ENCODE data around the gene C18orf63. TPM values are rescaled to one million over a fixed set of nuclear protein-coding genes. Genes with fewer than 3 reads are reported as not detected.

C18orf63 gene
- total RNA-seq, 2 experiments from 2014 or later: not detected

- peak overlapping the region; percentile 48 for H3K27ac Mint-ChIP-seq
- peak; percentile 26 for DNase-seq
- peaks cover 5% of the 10 kb centered on the region for H3K27me3 Mint-ChIP-seq
- H3K36me3 Mint-ChIP-seq (ENCODE audit: low read depth): no peaks in the 10 kb centered on the region
- CTCF ChIA-PET: interaction anchor here (1.8 kb wide), 1 partner anchor 116 kb away, joined by 7 read pairs; no protein-coding TSS in a partner anchor
- no peak overlapping the region for H3K4me3 Mint-ChIP-seq
- peaks cover 26% of the 10 kb centered on the region for H3K4me1 Mint-ChIP-seq
- POLR2A ChIA-PET: interaction anchor here (1.2 to 2.4 kb wide), 3 partner anchors 11 to 119 kb away, joined by 4 to 22 read pairs (median 5); partner anchors contain the start of gene CNDP2
- no peaks in the 10 kb centered on the region for H3K9me3 Mint-ChIP-seq
Measured at GRCh38 chr18:74378179-74378682, 62.6 kb downstream of the C18orf63 start.

- Mint-ChIP-seq H3K27ac (no peak overlapping the region), H3K4me3 (no peak overlapping the region), H3K9me3 (no peaks in the 10 kb centered on the region), H3K36me3 (ENCODE audit: low read depth) (no peaks in the 10 kb centered on the region), H3K27me3 (peaks cover 2% of the 10 kb centered on the region), H3K4me1 (peaks cover 15% of the 10 kb centered on the region)
- DNase-seq: no peak
- ChIA-PET POLR2A (no interaction called here), CTCF (no interaction called here)
Measured at GRCh38 chr18:74380916-74381315, 65.3 kb downstream of the C18orf63 start.

GRCh38 chr18:74381621-74382295 is 66.1 kb downstream of the C18orf63 start:
- H3K27me3 Mint-ChIP-seq: peaks cover 2% of the 10 kb centered on the region
- H3K36me3 Mint-ChIP-seq (ENCODE audit: low read depth): no peaks in the 10 kb centered on the region
- no peak overlapping the region for H3K27ac Mint-ChIP-seq
- DNase-seq: no peak
- ChIA-PET POLR2A (interaction anchor here (1.0 kb wide), 1 partner anchor 8 kb away, joined by 3 read pairs; no protein-coding TSS in a partner anchor), CTCF (no interaction called here)
- H3K4me1 Mint-ChIP-seq: peaks cover 12% of the 10 kb centered on the region
- H3K9me3 Mint-ChIP-seq: no peaks in the 10 kb centered on the region
- H3K4me3 Mint-ChIP-seq: no peak overlapping the region

DNA sequence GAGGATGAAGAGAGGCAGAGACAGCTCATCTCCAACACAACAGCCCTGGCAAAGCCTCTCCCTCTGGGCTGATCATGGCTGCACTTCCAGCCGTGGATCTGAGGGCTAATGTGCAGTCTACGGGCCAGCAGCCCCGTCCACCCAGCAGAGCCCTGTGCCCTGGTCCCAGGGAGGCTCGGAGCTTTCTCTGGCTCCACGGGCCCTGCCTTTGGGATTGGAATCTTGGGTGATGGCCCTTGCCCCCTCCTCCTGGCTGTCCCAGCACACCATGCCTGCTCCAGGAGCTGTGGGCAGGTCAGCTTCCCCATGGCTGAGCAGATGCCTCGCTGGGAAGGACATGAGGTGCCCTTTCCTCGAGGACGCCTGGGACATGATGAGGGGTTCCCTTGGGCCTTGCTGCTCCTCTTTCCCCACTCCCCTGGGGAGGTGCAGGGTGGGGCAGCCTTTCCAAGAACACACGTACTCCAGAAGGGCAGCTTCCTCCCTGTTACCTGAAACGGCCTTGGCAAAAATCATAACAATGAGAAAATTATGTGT is 66.9 kb downstream of the C18orf63 start:
- Mint-ChIP-seq H3K4me1 (peaks cover 12% of the 10 kb centered on the region), H3K36me3 (ENCODE audit: low read depth) (no peaks in the 10 kb centered on the region), H3K27me3 (peaks cover 6% of the 10 kb centered on the region), H3K4me3 (no peak overlapping the region), H3K9me3 (no peaks in the 10 kb centered on the region), H3K27ac (no peak overlapping the region)
- no peak for DNase-seq
- CTCF ChIA-PET: no interaction called here
- POLR2A ChIA-PET: interaction anchor here (1.0 kb wide), 1 partner anchor 9 kb away, joined by 3 read pairs; no protein-coding TSS in a partner anchor

DNA sequence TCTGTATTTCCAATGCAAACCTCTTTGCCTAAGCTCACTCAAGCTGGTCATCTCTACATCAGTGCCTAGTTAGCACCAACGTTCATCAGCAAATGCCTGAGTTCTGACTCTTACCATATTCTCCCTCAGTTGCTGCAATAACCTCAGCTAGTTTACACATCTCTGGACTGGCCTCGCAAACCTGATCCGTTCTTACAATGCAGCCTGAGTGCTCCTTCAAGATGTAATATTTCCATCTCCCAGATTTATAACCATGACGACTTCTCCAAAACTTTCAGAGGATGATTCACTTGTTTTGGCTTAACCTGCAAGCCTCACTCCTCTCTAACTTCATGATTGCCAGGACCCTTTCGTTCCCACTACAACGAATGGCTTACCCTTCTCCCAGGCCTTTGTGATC is 71.7 kb downstream of the C18orf63 start:
- CTCF ChIA-PET: no interaction called here
- Mint-ChIP-seq H3K4me1 (peaks cover 3% of the 10 kb centered on the region), H3K36me3 (ENCODE audit: low read depth) (no peaks in the 10 kb centered on the region), H3K27ac (no peak overlapping the region), H3K4me3 (no peak overlapping the region), H3K9me3 (no peaks in the 10 kb centered on the region), H3K27me3 (peaks cover 11% of the 10 kb centered on the region)
- no peak for DNase-seq
- POLR2A ChIA-PET: no interaction called here

DNA sequence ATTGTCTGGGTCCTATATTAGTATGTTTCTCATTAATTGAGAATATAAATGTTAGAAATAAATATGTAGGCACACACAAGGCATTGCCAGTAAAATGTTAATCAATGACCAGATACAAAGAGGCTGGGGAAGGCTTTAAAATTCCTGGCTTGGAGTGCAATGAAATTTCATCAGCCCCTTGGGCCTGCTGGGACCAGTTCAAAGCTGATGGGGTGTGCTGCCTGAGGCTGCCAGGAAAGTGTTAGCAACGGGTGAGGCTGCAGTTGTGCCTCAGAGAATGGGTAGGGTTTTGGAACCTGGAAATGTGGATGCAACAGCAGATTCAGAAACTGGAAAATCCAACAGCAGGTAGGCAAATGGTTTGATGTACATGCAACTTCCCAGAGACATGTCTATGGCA is 72.6 kb downstream of the C18orf63 start:
- no peaks in the 10 kb centered on the region for H3K9me3 Mint-ChIP-seq
- peaks cover 16% of the 10 kb centered on the region for H3K27me3 Mint-ChIP-seq
- ChIA-PET CTCF (no interaction called here), POLR2A (interaction anchor here (1.2 kb wide), 1 partner anchor 10 kb away, joined by 4 read pairs; no protein-coding TSS in a partner anchor)
- no peak overlapping the region for H3K4me3 Mint-ChIP-seq
- DNase-seq: no peak
- peaks cover 3% of the 10 kb centered on the region for H3K4me1 Mint-ChIP-seq
- no peaks in the 10 kb centered on the region for H3K36me3 Mint-ChIP-seq (ENCODE audit: low read depth)
- no peak overlapping the region for H3K27ac Mint-ChIP-seq

GRCh38 chr18:74389171-74389927 is 73.7 kb downstream of the C18orf63 start:
- H3K27me3 Mint-ChIP-seq: peaks cover 22% of the 10 kb centered on the region
- no peak overlapping the region for H3K4me3 Mint-ChIP-seq
- no peak for DNase-seq
- H3K9me3 Mint-ChIP-seq: no peaks in the 10 kb centered on the region
- no peak overlapping the region for H3K27ac Mint-ChIP-seq
- H3K4me1 Mint-ChIP-seq: peaks cover 3% of the 10 kb centered on the region
- no peaks in the 10 kb centered on the region for H3K36me3 Mint-ChIP-seq (ENCODE audit: low read depth)
- POLR2A ChIA-PET: interaction anchor here (1.2 kb wide), 1 partner anchor 11 kb away, joined by 4 read pairs; no protein-coding TSS in a partner anchor
- CTCF ChIA-PET: interaction anchor here (1.1 kb wide), 1 partner anchor 162 kb away, joined by 3 read pairs; no protein-coding TSS in a partner anchor

DNA sequence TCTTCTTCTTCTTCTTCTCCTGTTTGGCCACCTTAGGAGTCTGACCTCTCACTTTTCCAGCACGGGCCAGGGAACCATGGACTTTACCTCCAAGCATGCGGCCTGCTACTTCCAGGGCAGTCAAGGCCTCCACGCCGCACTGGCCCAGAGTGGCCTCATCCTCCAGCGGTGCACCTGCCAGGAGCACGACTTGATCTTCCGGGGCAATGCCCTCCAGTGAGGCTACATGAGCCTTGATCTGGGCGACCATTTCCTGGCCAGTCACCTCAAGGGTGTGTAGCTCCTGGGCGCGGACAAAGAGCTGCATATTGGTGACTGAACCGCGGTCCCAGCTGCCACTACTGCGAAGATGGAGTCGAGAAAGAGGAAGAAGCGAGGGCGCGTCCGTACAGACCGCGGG is 74.4 kb downstream of the C18orf63 start:
- ChIA-PET POLR2A (no interaction called here), CTCF (no interaction called here)
- H3K4me1 Mint-ChIP-seq: peaks cover 3% of the 10 kb centered on the region
- DNase-seq: no peak
- H3K9me3 Mint-ChIP-seq: no peaks in the 10 kb centered on the region
- peaks cover 24% of the 10 kb centered on the region for H3K27me3 Mint-ChIP-seq
- H3K4me3 Mint-ChIP-seq: no peak overlapping the region
- H3K27ac Mint-ChIP-seq: no peak overlapping the region
- no peaks in the 10 kb centered on the region for H3K36me3 Mint-ChIP-seq (ENCODE audit: low read depth)

- ChIA-PET CTCF (interaction anchor here (1.3 kb wide), 1 partner anchor 27 kb away, joined by 3 read pairs; no protein-coding TSS in a partner anchor), POLR2A (no interaction called here)
- Mint-ChIP-seq H3K4me3 (no peak overlapping the region), H3K9me3 (no peaks in the 10 kb centered on the region), H3K36me3 (ENCODE audit: low read depth) (no peaks in the 10 kb centered on the region), H3K4me1 (peaks cover 3% of the 10 kb centered on the region), H3K27ac (no peak overlapping the region), H3K27me3 (peaks cover 21% of the 10 kb centered on the region)
- no peak for DNase-seq
Measured at GRCh38 chr18:74390900-74391299, 75.3 kb downstream of the C18orf63 start.

DNA sequence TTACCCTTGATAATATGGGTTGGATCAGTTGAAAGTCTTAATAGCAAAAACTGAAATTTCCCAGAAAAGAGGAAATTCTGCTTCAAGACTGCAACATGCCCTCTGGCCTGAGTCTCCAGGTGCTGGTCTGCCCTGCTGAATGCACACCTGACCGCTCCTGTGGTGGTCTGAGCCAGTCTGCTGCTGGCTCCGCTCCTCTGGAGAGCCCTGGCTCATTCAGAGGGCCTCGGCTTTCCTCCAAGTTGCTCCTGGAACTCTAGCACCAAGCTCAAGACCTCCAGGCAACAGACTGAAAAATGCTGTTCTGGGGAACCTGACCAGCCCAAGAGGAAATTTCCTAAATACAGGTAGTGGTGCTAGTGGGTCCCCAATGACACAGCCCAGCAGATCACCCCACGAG is 76.7 kb downstream of the C18orf63 start:
- no peak overlapping the region for H3K27ac Mint-ChIP-seq
- no peak overlapping the region for H3K4me3 Mint-ChIP-seq
- DNase-seq: no peak
- H3K9me3 Mint-ChIP-seq: no peaks in the 10 kb centered on the region
- ChIA-PET POLR2A (no interaction called here), CTCF (no interaction called here)
- H3K4me1 Mint-ChIP-seq: peaks cover 3% of the 10 kb centered on the region
- peaks cover 18% of the 10 kb centered on the region for H3K27me3 Mint-ChIP-seq
- H3K36me3 Mint-ChIP-seq (ENCODE audit: low read depth): no peaks in the 10 kb centered on the region

DNA sequence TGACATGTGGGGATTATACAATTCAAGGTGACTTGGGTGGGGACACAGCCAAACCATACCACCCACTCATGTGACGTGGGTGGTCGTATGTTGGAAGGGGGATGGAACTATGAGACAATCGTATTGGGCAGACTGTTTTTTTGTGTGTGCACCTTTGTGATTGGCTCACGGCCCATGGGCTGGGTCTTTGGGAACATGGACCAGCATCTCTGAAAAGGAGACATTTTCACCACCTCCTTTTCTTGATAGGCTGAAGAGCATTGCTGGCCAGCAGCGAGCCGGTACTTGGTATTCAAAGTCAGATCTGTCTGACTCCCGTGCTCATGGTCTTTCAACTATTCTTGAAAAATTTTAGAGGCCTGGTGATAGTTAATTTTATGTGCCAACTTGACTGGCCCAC is 79.4 kb downstream of the C18orf63 start:
- DNase-seq: no peak
- Mint-ChIP-seq H3K36me3 (ENCODE audit: low read depth) (no peaks in the 10 kb centered on the region), H3K4me3 (no peak overlapping the region), H3K27ac (no peak overlapping the region), H3K4me1 (no peaks in the 10 kb centered on the region), H3K9me3 (no peaks in the 10 kb centered on the region), H3K27me3 (peaks cover 24% of the 10 kb centered on the region)
- CTCF ChIA-PET: no interaction called here
- POLR2A ChIA-PET: interaction anchor here (1.7 kb wide), 1 partner anchor 16 kb away, joined by 5 read pairs; no protein-coding TSS in a partner anchor

GRCh38 chr18:74395648-74396154 is 80.1 kb downstream of the C18orf63 start:
- Mint-ChIP-seq H3K4me3 (no peak overlapping the region), H3K27ac (no peak overlapping the region), H3K27me3 (peaks cover 24% of the 10 kb centered on the region), H3K36me3 (ENCODE audit: low read depth) (no peaks in the 10 kb centered on the region), H3K9me3 (no peaks in the 10 kb centered on the region), H3K4me1 (no peaks in the 10 kb centered on the region)
- ChIA-PET POLR2A (no interaction called here), CTCF (no interaction called here)
- no peak for DNase-seq
